MM.1S (cell line): ENCODE measurements around the gene TXNRD1.

Experiments used
- DNase-seq: peaks from one replicate; pipeline ENCODE4 v3.0.0-alpha.2; 2015
- H2AFZ ChIP-seq: fragments of 300-600 bp; sonication (generic); 2 replicates; pipeline ENCODE4 v1.6.0; 2016; ENCODE audit warnings: antibody characterized with exemption, low read length
- H3F3A ChIP-seq: fragments of 300-600 bp; sonication (generic); 2 replicates; pipeline ENCODE4 v1.6.1; 2016; ENCODE audit warnings: mild to moderate bottlenecking, antibody characterized with exemption, low read length, moderate library complexity, mixed read lengths; ENCODE audit not compliant: insufficient read depth
- H3K27ac ChIP-seq: fragments of 300-600 bp; sonication (generic); 2 replicates; pipeline ENCODE4 v1.5.1; 2016; ENCODE audit warnings: mild to moderate bottlenecking, low read length
- H3K27me3 ChIP-seq: fragments of 300-600 bp; sonication (generic); replicated peaks from 2 replicates; pipeline ENCODE4 v1.6.0; 2016; ENCODE audit warnings: low read length; ENCODE audit not compliant: insufficient read depth
- H3K36me3 ChIP-seq: fragments of 300-600 bp; sonication (generic); replicated peaks from 2 replicates; pipeline ENCODE4 v1.6.1; 2016; ENCODE audit warnings: mild to moderate bottlenecking, low read length, mixed read lengths; ENCODE audit not compliant: insufficient read depth
- H3K4me1 ChIP-seq: fragments of 300-600 bp; sonication (generic); 2 replicates; pipeline ENCODE4 v1.6.1; 2016; ENCODE audit warnings: low read length, mixed read lengths
- H3K4me2 ChIP-seq: fragments of 300-600 bp; sonication (generic); 2 replicates; pipeline ENCODE4 v1.6.0; 2016; ENCODE audit warnings: low read depth, low read length
- H3K4me3 ChIP-seq: fragments of 300-600 bp; sonication (generic); 2 replicates; pipeline ENCODE4 v1.5.1; 2016; ENCODE audit warnings: low read length, mixed read lengths
- H3K79me2 ChIP-seq: fragments of 300-600 bp; sonication (generic); 2 replicates; pipeline ENCODE4 v1.6.1; 2016; ENCODE audit warnings: mixed run types, low read length, mixed read lengths
- H3K9ac ChIP-seq: fragments of 300-600 bp; sonication (generic); 2 replicates; pipeline ENCODE4 v1.6.1; 2016; ENCODE audit warnings: low read length, mixed read lengths
- H3K9me2 ChIP-seq: fragments of 300-600 bp; sonication (generic); replicated peaks from 2 replicates; pipeline ENCODE4 v1.6.1; 2016; ENCODE audit warnings: mild to moderate bottlenecking, low read length, mixed read lengths; ENCODE audit not compliant: insufficient read depth
- H3K9me3 ChIP-seq: fragments of 300-600 bp; sonication (generic); replicated peaks from 2 replicates; pipeline ENCODE4 v1.6.1; 2016; ENCODE audit warnings: mild to moderate bottlenecking, low read length, mixed read lengths; ENCODE audit not compliant: insufficient read depth
- H4K20me1 ChIP-seq: fragments of 300-600 bp; sonication (generic); 2 replicates; pipeline ENCODE4 v1.6.1; 2016; ENCODE audit warnings: mild to moderate bottlenecking, low read length, moderate library complexity, mixed read lengths; ENCODE audit not compliant: insufficient read depth
- EZH2 ChIP-seq: fragments of 300-600 bp; sonication (generic); optimal IDR thresholded peaks from 2 replicates; pipeline ENCODE3; 2017; ENCODE audit warnings: low read depth, mild to moderate bottlenecking, antibody characterized with exemption, low read length, mixed read lengths
- EZH2phosphoT487 ChIP-seq: fragments of 300-600 bp; sonication (generic); IDR thresholded peaks from 2 replicates; pipeline ENCODE4 v1.6.1; 2018; ENCODE audit warnings: antibody characterized with exemption, low read length
- TF ChIP-seq, protein P1 (sequence below): fragments of 300-600 bp; sonication (generic); IDR thresholded peaks from 2 replicates; pipeline ENCODE4 v1.5.1; 2016; ENCODE audit warnings: antibody characterized with exemption, low read length, mixed read lengths

TXNRD1 gene

DNA sequence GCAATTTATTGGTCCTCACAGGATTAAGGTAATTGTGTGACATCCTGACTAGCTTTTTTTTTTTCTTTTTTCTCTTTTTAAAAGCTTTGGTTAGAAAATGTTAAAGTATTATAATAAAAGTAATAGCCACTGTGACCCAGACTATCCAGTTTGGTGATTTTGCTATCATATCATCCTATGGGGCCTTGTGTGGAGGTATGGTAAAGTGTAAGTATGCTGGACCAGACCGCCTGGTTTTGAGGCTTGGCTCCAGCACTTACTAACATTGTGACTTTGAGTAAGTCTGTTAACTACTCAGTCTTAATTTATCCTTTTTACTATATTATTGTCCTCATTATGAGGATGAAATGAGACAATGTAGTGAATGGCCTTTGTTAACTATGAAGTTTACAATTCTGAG lies 103.4 kb downstream of the TXNRD1 start:
- Histone ChIP-seq H3K36me3 (peaks cover 20% of the 10 kb centered on the region; the same call in 1 of the 2 replicates), H3K4me1 (no peaks in the 10 kb centered on the region), H4K20me1 (peaks cover 5% of the 10 kb centered on the region; the same call in 1 of the 2 replicates), H3K4me2 (no peak overlapping the region), H3K4me3 (no peak overlapping the region), H3K9me3 (no peaks in the 10 kb centered on the region), H3F3A (no peaks in the 10 kb centered on the region), H3K27ac (no peak overlapping the region), H3K9me2 (no peaks in the 10 kb centered on the region), H2AFZ (no peak overlapping the region), H3K9ac (no peak overlapping the region), H3K79me2 (peaks cover 47% of the 10 kb centered on the region), H3K27me3 (no peaks in the 10 kb centered on the region)
- DNase-seq = no peak
- TF ChIP-seq, protein P1, sequence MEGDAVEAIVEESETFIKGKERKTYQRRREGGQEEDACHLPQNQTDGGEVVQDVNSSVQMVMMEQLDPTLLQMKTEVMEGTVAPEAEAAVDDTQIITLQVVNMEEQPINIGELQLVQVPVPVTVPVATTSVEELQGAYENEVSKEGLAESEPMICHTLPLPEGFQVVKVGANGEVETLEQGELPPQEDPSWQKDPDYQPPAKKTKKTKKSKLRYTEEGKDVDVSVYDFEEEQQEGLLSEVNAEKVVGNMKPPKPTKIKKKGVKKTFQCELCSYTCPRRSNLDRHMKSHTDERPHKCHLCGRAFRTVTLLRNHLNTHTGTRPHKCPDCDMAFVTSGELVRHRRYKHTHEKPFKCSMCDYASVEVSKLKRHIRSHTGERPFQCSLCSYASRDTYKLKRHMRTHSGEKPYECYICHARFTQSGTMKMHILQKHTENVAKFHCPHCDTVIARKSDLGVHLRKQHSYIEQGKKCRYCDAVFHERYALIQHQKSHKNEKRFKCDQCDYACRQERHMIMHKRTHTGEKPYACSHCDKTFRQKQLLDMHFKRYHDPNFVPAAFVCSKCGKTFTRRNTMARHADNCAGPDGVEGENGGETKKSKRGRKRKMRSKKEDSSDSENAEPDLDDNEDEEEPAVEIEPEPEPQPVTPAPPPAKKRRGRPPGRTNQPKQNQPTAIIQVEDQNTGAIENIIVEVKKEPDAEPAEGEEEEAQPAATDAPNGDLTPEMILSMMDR = no peak
- TF ChIP-seq EZH2phosphoT487 (no peak), EZH2 (no peak)

DNA sequence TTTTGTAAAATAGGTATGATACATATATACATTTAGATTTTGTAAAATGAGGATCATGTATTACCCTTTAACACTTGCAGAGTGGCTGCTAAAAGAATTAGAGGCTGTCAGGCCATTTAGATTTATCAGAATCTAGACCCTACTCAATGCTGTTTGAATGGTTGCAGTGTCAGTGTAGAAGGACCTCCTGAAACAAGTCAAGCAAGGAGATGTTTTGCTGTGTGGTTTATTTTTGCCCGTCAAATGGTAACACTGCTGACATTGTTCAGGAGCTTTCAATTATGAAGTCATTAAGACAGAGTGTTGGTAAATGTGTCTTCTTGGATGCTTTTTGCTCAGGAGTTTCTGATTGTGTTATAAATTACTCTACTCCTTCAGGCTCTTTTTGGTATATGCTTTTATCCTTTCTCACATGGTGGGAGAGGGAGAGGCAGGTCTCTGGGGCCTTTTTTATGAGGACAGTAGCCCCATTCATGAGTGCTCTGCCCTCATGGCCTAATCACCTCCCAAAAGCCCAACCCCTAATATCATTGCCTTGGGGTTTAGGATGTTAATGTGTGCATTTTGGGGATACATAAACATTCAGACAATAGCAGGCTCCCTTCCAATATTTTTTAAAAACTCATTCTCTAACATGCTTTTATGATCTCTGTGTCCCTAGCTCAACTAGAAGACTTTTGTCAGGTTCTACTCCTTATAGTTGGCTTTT lies 104.5 kb downstream of the TXNRD1 start:
- no peak overlapping the region for H3K9ac ChIP-seq
- H3K79me2 ChIP-seq = peaks cover 40% of the 10 kb centered on the region
- no peaks in the 10 kb centered on the region for H3K27me3 ChIP-seq
- no peaks in the 10 kb centered on the region for H3K9me3 ChIP-seq
- peaks cover 5% of the 10 kb centered on the region; the same call in 1 of the 2 replicates for H4K20me1 ChIP-seq
- DNase-seq = no peak
- H3K9me2 ChIP-seq = no peaks in the 10 kb centered on the region
- TF ChIP-seq, protein P1 = no peak
- TF ChIP-seq EZH2 (no peak), EZH2phosphoT487 (no peak)
- H3K36me3 ChIP-seq = peaks cover 20% of the 10 kb centered on the region; the same call in 1 of the 2 replicates
- H3K27ac ChIP-seq = no peak overlapping the region
- H3F3A ChIP-seq = no peaks in the 10 kb centered on the region
- H3K4me1 ChIP-seq = no peaks in the 10 kb centered on the region
- no peak overlapping the region for H3K4me3 ChIP-seq
- H3K4me2 ChIP-seq = no peak overlapping the region
- no peak overlapping the region for H2AFZ ChIP-seq

DNA sequence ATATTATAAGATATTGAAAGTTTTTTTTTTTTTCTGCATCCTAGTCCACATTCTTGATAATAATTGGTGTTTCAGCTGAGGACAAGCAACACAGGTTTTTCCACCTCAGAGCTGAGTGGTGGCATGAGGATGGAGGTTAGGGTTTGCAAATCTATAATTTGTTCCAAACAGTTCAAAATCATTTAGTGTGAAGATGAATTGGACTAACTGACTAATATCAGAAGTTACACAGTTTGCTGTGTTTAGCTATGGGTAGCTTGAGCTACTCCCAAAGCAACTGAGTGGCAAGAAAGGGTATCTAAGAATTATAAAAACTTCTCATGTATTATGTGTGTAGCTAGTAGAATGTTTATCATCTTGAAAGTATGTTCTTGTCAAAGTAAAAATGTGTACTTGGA lies 105.0 kb downstream of the TXNRD1 start:
- DNase-seq = no peak
- Histone ChIP-seq H3K4me1 (no peaks in the 10 kb centered on the region), H3K27ac (no peak overlapping the region), H3K9ac (no peak overlapping the region), H3K36me3 (peaks cover 19% of the 10 kb centered on the region; the same call in 1 of the 2 replicates), H3K4me2 (no peak overlapping the region), H2AFZ (no peak overlapping the region), H3K79me2 (peaks cover 35% of the 10 kb centered on the region), H3K4me3 (no peak overlapping the region), H3K9me2 (no peaks in the 10 kb centered on the region), H4K20me1 (peaks cover 2% of the 10 kb centered on the region; the same call in 1 of the 2 replicates), H3K9me3 (no peaks in the 10 kb centered on the region), H3K27me3 (no peaks in the 10 kb centered on the region), H3F3A (no peaks in the 10 kb centered on the region)
- TF ChIP-seq, protein P1 = no peak
- TF ChIP-seq EZH2 = no peak
- TF ChIP-seq EZH2phosphoT487 = no peak
